Gastroesophageal sphincter (tissue), 3 donors: ENCODE results near the gene GPR45.

Experiments
- EP300 ChIP-seq: sonication (generic); formaldehyde crosslinking; IDR thresholded peaks from one replicate; pipeline ENCODE4 v1.6.1; 2017; ENCODE audit warnings: antibody characterized with exemption, mild to moderate bottlenecking
- POLR2A ChIP-seq, 2 donors: fragments of 450-650 bp; IDR thresholded peaks; one replicate each; pipeline ENCODE4 v1.6.1; 2017; ENCODE audit warnings: antibody characterized with exemption in 2 of 2, mild to moderate bottlenecking in 2 of 2, moderate library complexity in 1 of 2
- POLR2AphosphoS5 ChIP-seq: sonication (generic); formaldehyde crosslinking; IDR thresholded peaks from one replicate; pipeline ENCODE4 v1.6.1; 2017; ENCODE audit warnings: antibody characterized with exemption
- TF ChIP-seq, protein P1 (sequence below), 4 experiments: fragments of 200-600 bp in 2 of 4; fragments of 450-650 bp in 2 of 4; sonication (generic) in 1 of 4; IDR thresholded peaks; one replicate each; pipeline ENCODE4 v1.5.1; 2017 to 2019; ENCODE audit warnings: antibody characterized with exemption in 4 of 4, mild to moderate bottlenecking in 2 of 4, moderate library complexity in 2 of 4

DNA sequence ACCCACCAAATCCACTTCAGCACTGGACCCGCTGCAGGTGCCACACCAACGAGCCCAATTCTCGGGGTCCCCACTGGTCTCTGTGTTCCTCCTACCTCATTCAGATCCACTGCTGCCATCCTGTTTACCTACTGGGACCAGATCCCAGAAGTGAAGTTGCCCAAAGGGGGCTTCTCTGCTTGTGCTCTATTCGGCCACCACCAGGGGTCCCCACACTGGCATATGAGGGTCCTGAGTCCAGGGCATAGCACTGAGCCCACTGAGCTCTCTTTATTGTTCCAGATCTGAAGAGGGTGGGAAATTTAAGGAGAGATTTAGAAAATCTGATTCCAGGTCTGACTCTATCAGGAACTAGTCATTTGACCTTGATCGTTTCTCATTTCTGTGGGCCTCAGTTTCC is 2.4 kb downstream of the GPR45 start:
- TF ChIP-seq POLR2AphosphoS5: no peak
- TF ChIP-seq, protein P1, sequence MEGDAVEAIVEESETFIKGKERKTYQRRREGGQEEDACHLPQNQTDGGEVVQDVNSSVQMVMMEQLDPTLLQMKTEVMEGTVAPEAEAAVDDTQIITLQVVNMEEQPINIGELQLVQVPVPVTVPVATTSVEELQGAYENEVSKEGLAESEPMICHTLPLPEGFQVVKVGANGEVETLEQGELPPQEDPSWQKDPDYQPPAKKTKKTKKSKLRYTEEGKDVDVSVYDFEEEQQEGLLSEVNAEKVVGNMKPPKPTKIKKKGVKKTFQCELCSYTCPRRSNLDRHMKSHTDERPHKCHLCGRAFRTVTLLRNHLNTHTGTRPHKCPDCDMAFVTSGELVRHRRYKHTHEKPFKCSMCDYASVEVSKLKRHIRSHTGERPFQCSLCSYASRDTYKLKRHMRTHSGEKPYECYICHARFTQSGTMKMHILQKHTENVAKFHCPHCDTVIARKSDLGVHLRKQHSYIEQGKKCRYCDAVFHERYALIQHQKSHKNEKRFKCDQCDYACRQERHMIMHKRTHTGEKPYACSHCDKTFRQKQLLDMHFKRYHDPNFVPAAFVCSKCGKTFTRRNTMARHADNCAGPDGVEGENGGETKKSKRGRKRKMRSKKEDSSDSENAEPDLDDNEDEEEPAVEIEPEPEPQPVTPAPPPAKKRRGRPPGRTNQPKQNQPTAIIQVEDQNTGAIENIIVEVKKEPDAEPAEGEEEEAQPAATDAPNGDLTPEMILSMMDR (IDR thresholded peaks at IDR 0.05): no peak
- no peak for TF ChIP-seq POLR2A (IDR thresholded peaks at IDR 0.05)
- TF ChIP-seq EP300: no peak
